K562 (cell line): Measurements from ENCODE around the gene CFAP157. TPM values are rescaled to one million over a fixed set of nuclear protein-coding genes. Genes with fewer than 3 reads are reported as not detected.

Experiments
- BCOR ChIP-seq: fragments of 450-650 bp; IDR thresholded peaks from 2 replicates; pipeline ENCODE4 v1.6.1; 2016
- BHLHE40 ChIP-seq: IDR thresholded peaks from 2 replicates; pipeline ENCODE4 v1.6.1; 2011; ENCODE audit warnings: low read length, improper control_type of control experiment
- CBFB ChIP-seq: sonication (generic); formaldehyde crosslinking; IDR thresholded peaks from 2 replicates; pipeline ENCODE4 v1.4.0; 2020; ENCODE audit warnings: mild to moderate bottlenecking, missing genetic modification reagents
- CHD1 ChIP-seq: fragments of 200-600 bp; sonication (generic); IDR thresholded peaks from one replicate; pipeline ENCODE4 v1.6.1; 2012; ENCODE audit warnings: mild to moderate bottlenecking, moderate library complexity, low read length, inconsistent platforms
- DACH1 ChIP-seq: fragments of 450-650 bp; IDR thresholded peaks from 2 replicates; pipeline ENCODE4 v1.6.1; 2018; ENCODE audit not compliant: partially characterized antibody
- EGR1 ChIP-seq: fragments of 450-650 bp; conservative IDR thresholded peaks from 2 replicates; pipeline ENCODE4 v1.6.1; 2017; ENCODE audit warnings: mild to moderate bottlenecking
- ESRRB ChIP-seq: fragments of 250-450 bp; sonication (Bioruptor Pico); IDR thresholded peaks from 2 replicates; pipeline ENCODE4 v1.5.0; 2020; ENCODE audit warnings: mild to moderate bottlenecking, moderate library complexity, borderline replicate concordance
- ETV5 ChIP-seq: sonication (generic); formaldehyde crosslinking; IDR thresholded peaks from 2 replicates; pipeline ENCODE4 v1.4.0; 2020; ENCODE audit warnings: low read depth, mild to moderate bottlenecking, missing genetic modification reagents
- HNRNPL ChIP-seq: fragments of 200-400 bp; formaldehyde crosslinking; IDR thresholded peaks from 2 replicates; pipeline ENCODE4 v1.6.1; 2017; ENCODE audit warnings: low read depth, mild to moderate bottlenecking, low read length
- PRDM10 ChIP-seq: fragments of 450-650 bp; IDR thresholded peaks from 2 replicates; pipeline ENCODE4 v1.6.1; 2018; ENCODE audit not compliant: partially characterized antibody
- SMAD3 ChIP-seq: fragments of 450-650 bp; formaldehyde crosslinking; conservative IDR thresholded peaks from 2 replicates; pipeline ENCODE4 v1.4.0; 2020; ENCODE audit warnings: mild to moderate bottlenecking
- TEAD2 ChIP-seq: fragments of 450-650 bp; IDR thresholded peaks from 2 replicates; pipeline ENCODE4 v1.6.1; 2016; ENCODE audit warnings: missing genetic modification characterization, control low read depth, missing compliant biosample characterization
- ZNF507 ChIP-seq: conservative IDR thresholded peaks from 2 replicates; pipeline ENCODE4 v1.6.1; 2017; ENCODE audit warnings: missing genetic modification characterization, missing compliant biosample characterization
- ZNF511 ChIP-seq: sonication (generic); formaldehyde crosslinking; IDR thresholded peaks from 2 replicates; pipeline ENCODE4 v1.8.0; 2022; ENCODE audit warnings: mild to moderate bottlenecking, missing genetic modification reagents
- polyA plus RNA-seq, 8 experiments: library from polyadenylated mRNA; depleted of rRNA in 4 of 8; stranded (reverse) in 5 of 8; unstranded in 3 of 8; fragments of >200 nt; fragmentation: Nextera tagmentation in 2 of 8; fragmentation: Illumina TruSeq in 1 of 8; extraction: Ambion mirVana in 2 of 8; extraction: Trizol in 1 of 8; gene quantifications; 2 replicates each; pipeline versions ENCODE4 v1.2.1 to v1.2.3, GENCODE V29; 2011 to 2014; ENCODE audit warnings: inconsistent platforms in 1 of 8, missing spikeins in 1 of 8
- total RNA-seq, 7 experiments: library from RNA; depleted of rRNA in 6 of 7; stranded (reverse); fragments of >200 nt in 6 of 7; fragmentation: Illumina TruSeq in 2 of 7; extraction: Trizol in 2 of 7; gene quantifications; 2 replicates each; pipeline versions ENCODE4 v1.2.1 to v1.2.3, GENCODE V29; 2011 to 2021; ENCODE audit warnings: low replicate concordance in 1 of 7
- TF ChIP-seq, protein P1 (sequence below): fragments of 450-650 bp; conservative IDR thresholded peaks from 2 replicates; pipeline ENCODE4 v1.6.1; 2016; ENCODE audit warnings: missing genetic modification characterization, low read depth, mild to moderate bottlenecking, missing compliant biosample characterization, moderate library complexity
- TF ChIP-seq, protein P2 (sequence below): fragments of 250-450 bp; sonication (Bioruptor Pico); IDR thresholded peaks from 2 replicates; pipeline ENCODE4 v1.8.0; 2021; ENCODE audit warnings: mild to moderate bottlenecking, moderate library complexity
- TF ChIP-seq, protein P3 (sequence below): sonication (generic); formaldehyde crosslinking; IDR thresholded peaks from 2 replicates; pipeline ENCODE4 v1.8.1; 2023; ENCODE audit warnings: mild to moderate bottlenecking, missing genetic modification reagents

CFAP157 gene
- total and polyA plus RNA-seq, 9 of the 15 experiments (the other 6 are each of a cell fraction or from before 2014, with no cell fraction given): 0.03 TPM; not detected in 8

DNA sequence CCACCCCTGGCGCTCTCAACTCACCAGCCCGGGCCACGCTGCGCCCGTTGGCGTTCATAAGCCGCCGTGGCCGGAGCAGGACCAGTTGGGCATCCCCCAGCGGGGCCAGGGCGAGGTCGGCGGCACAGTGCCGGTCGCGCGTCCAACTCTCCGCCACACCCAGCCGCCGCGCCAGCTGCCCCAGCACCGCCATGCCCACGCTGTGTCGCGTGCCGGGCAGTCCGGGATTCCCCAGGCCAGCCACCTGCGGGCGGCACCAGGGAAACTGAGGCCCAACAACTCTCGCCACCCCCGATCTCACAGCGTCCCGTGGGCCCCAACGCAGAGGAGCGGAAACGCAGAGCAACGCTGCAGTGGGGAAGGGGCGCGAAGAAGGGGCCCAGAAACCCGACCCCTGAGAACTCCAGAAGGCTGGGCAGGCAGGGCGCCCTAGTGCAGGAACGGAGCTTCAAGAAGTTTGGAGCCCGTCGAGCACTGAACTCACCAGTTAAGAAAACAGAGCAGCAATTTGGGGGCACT, 8.2 kb downstream of the CFAP157 start (continued):
- TF ChIP-seq, protein P1, sequence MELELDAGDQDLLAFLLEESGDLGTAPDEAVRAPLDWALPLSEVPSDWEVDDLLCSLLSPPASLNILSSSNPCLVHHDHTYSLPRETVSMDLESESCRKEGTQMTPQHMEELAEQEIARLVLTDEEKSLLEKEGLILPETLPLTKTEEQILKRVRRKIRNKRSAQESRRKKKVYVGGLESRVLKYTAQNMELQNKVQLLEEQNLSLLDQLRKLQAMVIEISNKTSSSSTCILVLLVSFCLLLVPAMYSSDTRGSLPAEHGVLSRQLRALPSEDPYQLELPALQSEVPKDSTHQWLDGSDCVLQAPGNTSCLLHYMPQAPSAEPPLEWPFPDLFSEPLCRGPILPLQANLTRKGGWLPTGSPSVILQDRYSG (tag): no peak
- TF ChIP-seq SMAD3 (CRISPR knock-in tag): no peak
- peak; percentile 43 for TF ChIP-seq CHD1
- TF ChIP-seq CBFB (CRISPR knock-in tag): no peak
- TF ChIP-seq HNRNPL: peak; percentile 85
- no peak for TF ChIP-seq ESRRB
- TF ChIP-seq BCOR: peak; percentile 27; the same call in 1 of the 2 replicates
- no peak for TF ChIP-seq DACH1
- TF ChIP-seq TEAD2 (tag): no peak
- TF ChIP-seq PRDM10: no peak
- TF ChIP-seq, protein P2, sequence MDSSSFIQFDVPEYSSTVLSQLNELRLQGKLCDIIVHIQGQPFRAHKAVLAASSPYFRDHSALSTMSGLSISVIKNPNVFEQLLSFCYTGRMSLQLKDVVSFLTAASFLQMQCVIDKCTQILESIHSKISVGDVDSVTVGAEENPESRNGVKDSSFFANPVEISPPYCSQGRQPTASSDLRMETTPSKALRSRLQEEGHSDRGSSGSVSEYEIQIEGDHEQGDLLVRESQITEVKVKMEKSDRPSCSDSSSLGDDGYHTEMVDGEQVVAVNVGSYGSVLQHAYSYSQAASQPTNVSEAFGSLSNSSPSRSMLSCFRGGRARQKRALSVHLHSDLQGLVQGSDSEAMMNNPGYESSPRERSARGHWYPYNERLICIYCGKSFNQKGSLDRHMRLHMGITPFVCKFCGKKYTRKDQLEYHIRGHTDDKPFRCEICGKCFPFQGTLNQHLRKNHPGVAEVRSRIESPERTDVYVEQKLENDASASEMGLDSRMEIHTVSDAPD (CRISPR knock-in tag): no peak
- TF ChIP-seq ZNF511 (CRISPR knock-in tag): 0 out of 2 replicates have a peak, but pooled peaks have one; percentile 14
- TF ChIP-seq, protein P3, sequence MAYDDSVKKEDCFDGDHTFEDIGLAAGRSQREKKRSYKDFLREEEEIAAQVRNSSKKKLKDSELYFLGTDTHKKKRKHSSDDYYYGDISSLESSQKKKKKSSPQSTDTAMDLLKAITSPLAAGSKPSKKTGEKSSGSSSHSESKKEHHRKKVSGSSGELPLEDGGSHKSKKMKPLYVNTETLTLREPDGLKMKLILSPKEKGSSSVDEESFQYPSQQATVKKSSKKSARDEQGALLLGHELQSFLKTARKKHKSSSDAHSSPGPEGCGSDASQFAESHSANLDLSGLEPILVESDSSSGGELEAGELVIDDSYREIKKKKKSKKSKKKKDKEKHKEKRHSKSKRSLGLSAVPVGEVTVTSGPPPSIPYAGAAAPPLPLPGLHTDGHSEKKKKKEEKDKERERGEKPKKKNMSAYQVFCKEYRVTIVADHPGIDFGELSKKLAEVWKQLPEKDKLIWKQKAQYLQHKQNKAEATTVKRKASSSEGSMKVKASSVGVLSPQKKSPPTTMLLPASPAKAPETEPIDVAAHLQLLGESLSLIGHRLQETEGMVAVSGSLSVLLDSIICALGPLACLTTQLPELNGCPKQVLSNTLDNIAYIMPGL: peak; percentile 41; the same call in 1 of the 2 replicates
- peak; percentile 46; the same call in 1 of the 2 replicates for TF ChIP-seq BHLHE40
- no peak for TF ChIP-seq ZNF507 (tag)
- TF ChIP-seq ETV5: no peak
- TF ChIP-seq EGR1: 0 out of 2 replicates have a peak, but pooled peaks have one; percentile 14
